ENCODE measurements around the gene WHRN. TPM values are rescaled to one million over a fixed set of nuclear protein-coding genes. Genes with fewer than 3 reads are reported as not detected.

WHRN gene
- total RNA-seq, 1 donor from 2014 or later = 11.9 TPM

- Mint-ChIP-seq H3K36me3 (ENCODE audit: insufficient read depth) (no peaks in the 10 kb centered on the region), H3K27me3 (peaks cover 41% of the 10 kb centered on the region), H3K4me3 (ENCODE audit: low read depth) (no peak overlapping the region), H3K4me1 (ENCODE audit: low read depth) (peaks cover 2% of the 10 kb centered on the region), H3K27ac (no peak overlapping the region), H3K9me3 (ENCODE audit: low read depth) (no peaks in the 10 kb centered on the region)
- no peak for DNase-seq (ENCODE audit: low spot score, unreplicated experiment)
- TF ChIP-seq, protein P1, sequence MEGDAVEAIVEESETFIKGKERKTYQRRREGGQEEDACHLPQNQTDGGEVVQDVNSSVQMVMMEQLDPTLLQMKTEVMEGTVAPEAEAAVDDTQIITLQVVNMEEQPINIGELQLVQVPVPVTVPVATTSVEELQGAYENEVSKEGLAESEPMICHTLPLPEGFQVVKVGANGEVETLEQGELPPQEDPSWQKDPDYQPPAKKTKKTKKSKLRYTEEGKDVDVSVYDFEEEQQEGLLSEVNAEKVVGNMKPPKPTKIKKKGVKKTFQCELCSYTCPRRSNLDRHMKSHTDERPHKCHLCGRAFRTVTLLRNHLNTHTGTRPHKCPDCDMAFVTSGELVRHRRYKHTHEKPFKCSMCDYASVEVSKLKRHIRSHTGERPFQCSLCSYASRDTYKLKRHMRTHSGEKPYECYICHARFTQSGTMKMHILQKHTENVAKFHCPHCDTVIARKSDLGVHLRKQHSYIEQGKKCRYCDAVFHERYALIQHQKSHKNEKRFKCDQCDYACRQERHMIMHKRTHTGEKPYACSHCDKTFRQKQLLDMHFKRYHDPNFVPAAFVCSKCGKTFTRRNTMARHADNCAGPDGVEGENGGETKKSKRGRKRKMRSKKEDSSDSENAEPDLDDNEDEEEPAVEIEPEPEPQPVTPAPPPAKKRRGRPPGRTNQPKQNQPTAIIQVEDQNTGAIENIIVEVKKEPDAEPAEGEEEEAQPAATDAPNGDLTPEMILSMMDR (IDR thresholded peaks at IDR 0.05; ENCODE audit: unreplicated experiment) = no peak
These were observed 17.6 kb upstream of the WHRN start for GRCh38 chr9:114522847-114523246.

DNA sequence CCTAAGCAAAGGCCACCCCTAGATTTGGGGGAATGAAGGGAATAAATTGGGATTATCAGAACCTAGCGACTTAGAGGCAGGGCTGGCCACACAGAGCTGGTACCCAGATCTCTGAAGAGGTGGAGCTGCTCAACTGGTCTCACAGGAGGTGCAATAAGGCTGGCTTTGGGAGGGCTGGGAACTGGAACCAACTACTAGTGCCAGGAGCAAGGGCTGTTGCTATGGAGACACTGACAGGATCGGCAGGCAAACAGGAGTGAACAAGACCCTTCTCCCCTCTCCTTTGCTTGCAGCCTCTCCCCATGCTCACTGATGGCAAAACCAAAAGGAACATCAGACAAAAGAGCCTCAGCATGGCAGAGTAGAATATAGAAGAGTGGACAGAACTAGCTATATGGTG lies 17.0 kb upstream of the WHRN start:
- DNase-seq (ENCODE audit: low spot score, unreplicated experiment) = no peak
- Mint-ChIP-seq H3K27me3 (peaks cover 43% of the 10 kb centered on the region), H3K4me3 (ENCODE audit: low read depth) (no peak overlapping the region), H3K36me3 (ENCODE audit: insufficient read depth) (no peaks in the 10 kb centered on the region), H3K27ac (no peak overlapping the region), H3K4me1 (ENCODE audit: low read depth) (peaks cover 2% of the 10 kb centered on the region), H3K9me3 (ENCODE audit: low read depth) (no peaks in the 10 kb centered on the region)
- TF ChIP-seq, protein P1 (IDR thresholded peaks at IDR 0.05; ENCODE audit: unreplicated experiment) = no peak

DNA sequence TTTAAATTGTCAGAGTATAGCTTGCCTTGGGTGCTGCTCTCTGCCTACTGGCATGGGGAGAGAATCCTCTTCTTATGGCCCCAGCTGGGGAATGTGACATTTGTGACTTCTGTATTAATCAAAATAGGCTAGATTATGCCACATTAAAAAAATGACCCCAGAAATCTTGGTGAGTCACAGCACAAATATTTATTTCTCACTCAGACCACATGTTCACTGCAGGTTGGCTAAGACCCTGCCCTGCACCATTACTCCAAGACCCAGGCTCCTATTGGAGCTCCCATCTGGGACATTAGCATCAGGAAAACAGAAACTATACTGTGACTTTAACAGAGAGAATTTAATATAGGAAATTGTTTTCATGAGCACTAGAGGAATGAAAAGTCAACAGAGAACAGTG lies 16.6 kb upstream of the WHRN start:
- DNase-seq (ENCODE audit: low spot score, unreplicated experiment) = no peak
- Mint-ChIP-seq H3K4me3 (ENCODE audit: low read depth) (no peak overlapping the region), H3K4me1 (ENCODE audit: low read depth) (peaks cover 2% of the 10 kb centered on the region), H3K27ac (no peak overlapping the region), H3K36me3 (ENCODE audit: insufficient read depth) (no peaks in the 10 kb centered on the region), H3K27me3 (peaks cover 48% of the 10 kb centered on the region), H3K9me3 (ENCODE audit: low read depth) (no peaks in the 10 kb centered on the region)
- TF ChIP-seq, protein P1 (IDR thresholded peaks at IDR 0.05; ENCODE audit: unreplicated experiment) = no peak

DNA sequence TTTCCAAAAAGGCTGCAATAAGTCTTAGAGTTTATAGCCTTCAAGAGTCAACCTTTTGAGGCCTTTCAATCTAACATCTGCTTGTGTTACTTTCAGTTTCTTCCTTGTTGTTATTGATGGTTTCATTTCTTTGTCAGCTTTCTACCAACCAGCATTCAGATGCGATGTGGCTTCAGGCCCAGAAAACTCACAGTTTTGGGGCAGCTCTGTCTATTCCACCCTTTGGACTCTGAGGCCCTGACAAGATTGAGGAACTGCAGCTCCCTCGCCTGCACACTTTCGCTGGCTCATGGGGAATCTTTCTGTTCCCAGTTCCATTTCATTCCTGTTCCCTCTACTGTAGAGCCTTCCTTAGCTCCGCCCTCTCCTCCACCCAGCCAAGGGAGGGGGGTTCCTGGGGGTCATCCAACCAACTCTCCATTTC lies 13.3 kb upstream of the WHRN start:
- H3K27ac Mint-ChIP-seq = no peak overlapping the region
- H3K4me1 Mint-ChIP-seq (ENCODE audit: low read depth) = no peaks in the 10 kb centered on the region
- DNase-seq (ENCODE audit: low spot score, unreplicated experiment) = no peak
- H3K36me3 Mint-ChIP-seq (ENCODE audit: insufficient read depth) = no peaks in the 10 kb centered on the region
- TF ChIP-seq, protein P1 (IDR thresholded peaks at IDR 0.05; ENCODE audit: unreplicated experiment) = no peak
- H3K9me3 Mint-ChIP-seq (ENCODE audit: low read depth) = no peaks in the 10 kb centered on the region
- H3K27me3 Mint-ChIP-seq = peaks cover 44% of the 10 kb centered on the region
- no peak overlapping the region for H3K4me3 Mint-ChIP-seq (ENCODE audit: low read depth)

GRCh38 chr9:114518120-114518519 lies 12.8 kb upstream of the WHRN start:
- no peaks in the 10 kb centered on the region for H3K36me3 Mint-ChIP-seq (ENCODE audit: insufficient read depth)
- DNase-seq (ENCODE audit: low spot score, unreplicated experiment) = no peak
- no peak overlapping the region for H3K27ac Mint-ChIP-seq
- TF ChIP-seq, protein P1 (IDR thresholded peaks at IDR 0.05; ENCODE audit: unreplicated experiment) = no peak
- H3K27me3 Mint-ChIP-seq = peaks cover 43% of the 10 kb centered on the region
- no peaks in the 10 kb centered on the region for H3K4me1 Mint-ChIP-seq (ENCODE audit: low read depth)
- no peak overlapping the region for H3K4me3 Mint-ChIP-seq (ENCODE audit: low read depth)
- H3K9me3 Mint-ChIP-seq (ENCODE audit: low read depth) = no peaks in the 10 kb centered on the region
